Right atrium auricular region (tissue), 2 donors: Measurements from ENCODE around the gene CD163. TPM values are rescaled to one million over a fixed set of nuclear protein-coding genes. Genes with fewer than 3 reads are reported as not detected.

Experiments used
- DNase-seq: peaks from one replicate; pipeline ENCODE4 v3.0.0-alpha.2; 2019; ENCODE audit warnings: low spot score
- H3K27ac ChIP-seq, 2 donors: fragments of 200-600 bp; sonication (generic); 1 replicate in 1 of 2; 2 replicates in 1 of 2; pipeline ENCODE4 v1.5.1; 2016 to 2019
- H3K27me3 ChIP-seq, 2 donors: fragments of 200-600 bp; sonication (generic); one replicate each; pipeline versions ENCODE4 v1.5.1 to v1.6.0; 2017 to 2019
- H3K36me3 ChIP-seq: fragments of 200-600 bp; sonication (generic); one replicate; pipeline ENCODE4 v1.5.1; 2016
- H3K4me1 ChIP-seq, 2 donors: fragments of 200-600 bp; sonication (generic); one replicate each; pipeline versions ENCODE4 v1.5.1 to v1.6.0; 2017 to 2019
- H3K4me3 ChIP-seq, 2 donors: fragments of 200-600 bp; sonication (generic); 1 replicate in 1 of 2; 2 replicates in 1 of 2; pipeline ENCODE4 v1.5.1; 2017 to 2019; ENCODE audit warnings: mild to moderate bottlenecking in 1 of 2, moderate library complexity in 1 of 2
- H3K9me3 ChIP-seq, 2 donors: fragments of 200-600 bp; sonication (generic); one replicate each; pipeline ENCODE4 v1.5.1; 2019
- total RNA-seq, 2 donors: library from RNA; depleted of rRNA; stranded (reverse); fragments of >200 nt; gene quantifications; one replicate each; pipeline ENCODE4 v1.1.0, GENCODE V29; 2016
- TF ChIP-seq, protein P1 (sequence below), 2 donors: fragments of 200-600 bp; sonication (generic); IDR thresholded peaks; one replicate each; pipeline ENCODE4 v1.5.1; 2019; ENCODE audit warnings: antibody characterized with exemption in 2 of 2

The CD163 gene
- total RNA-seq, 2 donors from 2014 or later, result 43.3 to 165 TPM

DNA sequence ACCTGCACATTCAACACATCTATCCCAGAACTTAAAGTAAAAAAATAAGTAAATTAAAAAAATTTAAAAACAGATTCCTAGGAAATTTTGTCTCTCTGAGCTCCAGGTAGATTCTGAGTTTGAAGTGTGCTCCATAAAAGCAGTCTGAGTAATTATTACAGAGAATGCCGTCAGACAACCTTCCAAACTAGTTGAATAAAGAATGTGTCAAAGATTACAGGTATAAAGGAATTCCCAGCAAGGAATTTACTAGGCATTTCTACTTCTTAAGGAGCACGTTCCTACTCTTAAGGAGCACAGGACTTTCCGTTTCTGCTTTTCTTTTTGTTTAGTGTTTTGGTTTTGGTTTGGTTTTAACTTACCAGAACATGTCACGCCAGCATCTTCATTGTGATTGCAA, 7.1 kb downstream of the CD163 start:
- no peak overlapping the region for H3K27ac ChIP-seq
- no peak for DNase-seq

DNA sequence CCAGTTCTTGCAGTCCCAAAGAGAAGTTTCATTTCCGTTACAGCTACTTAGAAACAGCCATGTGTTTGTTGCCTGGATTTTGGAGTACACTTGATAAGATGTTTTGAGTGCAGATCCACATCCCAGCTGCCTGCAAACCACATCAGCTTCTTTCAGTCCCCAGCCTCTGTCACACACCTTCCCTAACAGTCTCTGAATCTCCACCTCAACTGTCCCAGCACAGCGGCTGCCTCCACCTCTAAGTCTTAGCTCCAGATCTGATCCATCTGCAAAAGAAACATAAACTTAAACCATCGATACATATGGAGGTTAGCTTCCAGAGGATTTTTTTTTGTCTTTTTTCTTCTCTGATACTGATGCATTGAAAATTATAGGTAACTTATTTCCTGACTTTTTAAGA, 8.4 kb downstream of the CD163 start:
- TF ChIP-seq, protein P1, sequence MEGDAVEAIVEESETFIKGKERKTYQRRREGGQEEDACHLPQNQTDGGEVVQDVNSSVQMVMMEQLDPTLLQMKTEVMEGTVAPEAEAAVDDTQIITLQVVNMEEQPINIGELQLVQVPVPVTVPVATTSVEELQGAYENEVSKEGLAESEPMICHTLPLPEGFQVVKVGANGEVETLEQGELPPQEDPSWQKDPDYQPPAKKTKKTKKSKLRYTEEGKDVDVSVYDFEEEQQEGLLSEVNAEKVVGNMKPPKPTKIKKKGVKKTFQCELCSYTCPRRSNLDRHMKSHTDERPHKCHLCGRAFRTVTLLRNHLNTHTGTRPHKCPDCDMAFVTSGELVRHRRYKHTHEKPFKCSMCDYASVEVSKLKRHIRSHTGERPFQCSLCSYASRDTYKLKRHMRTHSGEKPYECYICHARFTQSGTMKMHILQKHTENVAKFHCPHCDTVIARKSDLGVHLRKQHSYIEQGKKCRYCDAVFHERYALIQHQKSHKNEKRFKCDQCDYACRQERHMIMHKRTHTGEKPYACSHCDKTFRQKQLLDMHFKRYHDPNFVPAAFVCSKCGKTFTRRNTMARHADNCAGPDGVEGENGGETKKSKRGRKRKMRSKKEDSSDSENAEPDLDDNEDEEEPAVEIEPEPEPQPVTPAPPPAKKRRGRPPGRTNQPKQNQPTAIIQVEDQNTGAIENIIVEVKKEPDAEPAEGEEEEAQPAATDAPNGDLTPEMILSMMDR (IDR thresholded peaks at IDR 0.05), result no peak
- H3K4me1 ChIP-seq, result no peaks in the 10 kb centered on the region
- no peak for DNase-seq

More for the DNA sequence above, 7.1 kb downstream of the CD163 start:
- TF ChIP-seq, protein P1 (IDR thresholded peaks at IDR 0.05), result no peak
- Histone ChIP-seq H3K36me3 (no peaks in the 10 kb centered on the region), H3K4me3 (no peak overlapping the region), H3K4me1 (no peaks in the 10 kb centered on the region), H3K9me3 (no peaks in the 10 kb centered on the region), H3K27me3 (no peaks in the 10 kb centered on the region)

DNA sequence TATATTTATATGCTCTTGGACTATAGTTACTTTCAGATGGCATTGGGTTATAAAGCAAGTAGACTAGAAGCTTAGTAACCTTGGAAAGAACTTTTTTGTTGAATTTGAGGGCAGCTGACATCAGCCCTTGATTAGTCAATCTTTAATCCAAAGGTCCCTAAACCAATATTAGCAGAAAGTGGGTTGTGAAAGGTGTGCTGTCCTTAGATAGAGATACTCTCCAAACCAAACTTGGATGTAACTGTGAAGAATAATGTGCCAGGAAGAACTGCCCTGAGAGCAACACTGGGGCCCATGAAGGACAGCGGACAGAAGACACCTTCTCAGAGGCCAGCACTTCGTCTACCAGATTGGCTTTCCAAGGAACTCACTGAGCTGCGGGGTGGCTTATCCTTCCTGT, 10.6 kb downstream of the CD163 start:
- TF ChIP-seq, protein P1 (IDR thresholded peaks at IDR 0.05), result no peak
- Histone ChIP-seq H3K27me3 (no peaks in the 10 kb centered on the region), H3K27ac (peak overlapping the region in 1 of 2 donors; percentile 12), H3K9me3 (no peaks in the 10 kb centered on the region), H3K36me3 (no peaks in the 10 kb centered on the region), H3K4me3 (no peak overlapping the region), H3K4me1 (no peaks in the 10 kb centered on the region)
- DNase-seq, result no peak

More for the DNA sequence above, 8.4 kb downstream of the CD163 start:
- H3K27ac ChIP-seq, result no peak overlapping the region
- H3K27me3 ChIP-seq, result no peaks in the 10 kb centered on the region
- peak overlapping the region in 1 of 2 donors; percentile 12 for H3K4me3 ChIP-seq
- no peaks in the 10 kb centered on the region for H3K36me3 ChIP-seq
- H3K9me3 ChIP-seq, result no peaks in the 10 kb centered on the region

DNA sequence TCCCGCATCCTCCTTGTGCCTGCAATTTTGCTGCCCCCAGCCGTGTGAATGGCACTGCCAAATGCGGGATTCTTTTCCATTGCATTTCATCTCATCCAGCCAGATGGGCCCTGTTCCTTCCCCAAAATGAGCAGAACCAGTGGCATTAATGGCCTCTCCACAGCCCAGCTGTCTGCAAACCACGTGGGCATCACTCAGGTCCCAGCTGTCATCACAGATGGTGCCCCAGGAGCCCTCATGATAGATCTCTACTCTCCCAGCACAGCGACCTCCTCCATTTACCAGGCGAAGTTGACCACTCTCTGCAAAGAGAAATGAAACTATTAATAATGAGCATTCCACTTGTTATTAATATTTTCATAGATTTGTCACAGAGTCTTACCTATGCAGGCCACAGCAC, 17.1 kb downstream of the CD163 start:
- no peak overlapping the region for H3K27ac ChIP-seq
- DNase-seq, result no peak
- H3K4me1 ChIP-seq, result no peaks in the 10 kb centered on the region
- no peak overlapping the region for H3K4me3 ChIP-seq
- no peaks in the 10 kb centered on the region for H3K9me3 ChIP-seq
- TF ChIP-seq, protein P1 (IDR thresholded peaks at IDR 0.05), result no peak
- H3K27me3 ChIP-seq, result no peaks in the 10 kb centered on the region
- H3K36me3 ChIP-seq, result no peaks in the 10 kb centered on the region

DNA sequence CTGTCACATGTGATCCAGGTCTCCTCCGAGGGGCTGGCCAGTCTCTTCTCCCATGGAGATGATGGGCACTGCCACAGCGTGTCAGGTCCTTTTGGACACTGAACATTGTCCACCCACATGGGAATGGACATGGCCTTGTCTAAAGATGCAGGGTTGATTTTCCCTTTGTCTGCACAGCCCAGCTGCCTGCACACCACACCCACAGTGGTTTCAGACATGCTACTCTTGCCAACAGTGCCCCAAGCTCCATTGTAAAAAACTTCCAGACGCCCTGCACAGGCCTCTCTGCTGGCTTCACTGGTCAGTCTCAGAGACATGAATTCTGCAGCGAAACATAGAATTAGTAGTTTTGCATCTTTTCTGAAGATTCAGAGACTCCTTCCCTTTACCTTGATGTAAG, 18.5 kb downstream of the CD163 start:
- Histone ChIP-seq H3K27me3 (no peaks in the 10 kb centered on the region), H3K36me3 (no peaks in the 10 kb centered on the region), H3K4me3 (no peak overlapping the region), H3K27ac (no peak overlapping the region), H3K9me3 (no peaks in the 10 kb centered on the region), H3K4me1 (no peaks in the 10 kb centered on the region)
- DNase-seq, result no peak
- TF ChIP-seq, protein P1 (IDR thresholded peaks at IDR 0.05), result no peak

DNA sequence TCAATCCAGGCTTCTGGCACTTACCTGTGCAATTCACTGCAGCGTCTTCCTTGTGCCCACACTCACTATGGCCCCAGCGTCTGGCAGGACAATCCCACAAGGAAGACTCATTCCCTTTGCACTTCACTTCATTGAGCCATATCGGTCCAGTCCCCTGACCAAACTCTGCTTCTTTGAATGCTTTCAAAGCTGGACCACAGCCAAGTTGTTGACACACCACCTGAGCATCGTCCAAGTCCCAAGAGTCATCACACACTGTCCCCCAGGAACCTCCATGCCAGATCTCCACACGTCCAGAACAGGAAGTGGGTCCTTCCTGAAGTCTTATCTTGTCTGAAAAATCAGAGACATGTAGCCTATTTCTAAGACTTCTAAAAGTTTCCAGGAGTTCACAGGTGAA, 20.2 kb downstream of the CD163 start:
- Histone ChIP-seq H3K4me1 (no peaks in the 10 kb centered on the region), H3K36me3 (no peaks in the 10 kb centered on the region), H3K9me3 (no peaks in the 10 kb centered on the region), H3K27me3 (no peaks in the 10 kb centered on the region), H3K27ac (no peak overlapping the region), H3K4me3 (no peak overlapping the region)
- no peak for DNase-seq
- TF ChIP-seq, protein P1 (IDR thresholded peaks at IDR 0.05), result no peak
